ENCODE results near the gene VSTM4.

GRCh38 chr10:48965460-48965859 lies 149.9 kb downstream of the VSTM4 start:
- TF ChIP-seq CTCF (optimal IDR thresholded peaks at IDR 0.05 in 1 of 3, IDR thresholded peaks at IDR 0.05 in 1 of 3, conservative IDR thresholded peaks at IDR 0.05 in 1 of 3; ENCODE audit: extremely low read depth in 1 of 3, insufficient read depth in 2 of 3, low read length in 3 of 3): no peak
- TF ChIP-seq EZH2 (IDR thresholded peaks at IDR 0.05; ENCODE audit: low read length): no peak
